ENCODE measurements around the gene PBX4.

Gene PBX4

DNA sequence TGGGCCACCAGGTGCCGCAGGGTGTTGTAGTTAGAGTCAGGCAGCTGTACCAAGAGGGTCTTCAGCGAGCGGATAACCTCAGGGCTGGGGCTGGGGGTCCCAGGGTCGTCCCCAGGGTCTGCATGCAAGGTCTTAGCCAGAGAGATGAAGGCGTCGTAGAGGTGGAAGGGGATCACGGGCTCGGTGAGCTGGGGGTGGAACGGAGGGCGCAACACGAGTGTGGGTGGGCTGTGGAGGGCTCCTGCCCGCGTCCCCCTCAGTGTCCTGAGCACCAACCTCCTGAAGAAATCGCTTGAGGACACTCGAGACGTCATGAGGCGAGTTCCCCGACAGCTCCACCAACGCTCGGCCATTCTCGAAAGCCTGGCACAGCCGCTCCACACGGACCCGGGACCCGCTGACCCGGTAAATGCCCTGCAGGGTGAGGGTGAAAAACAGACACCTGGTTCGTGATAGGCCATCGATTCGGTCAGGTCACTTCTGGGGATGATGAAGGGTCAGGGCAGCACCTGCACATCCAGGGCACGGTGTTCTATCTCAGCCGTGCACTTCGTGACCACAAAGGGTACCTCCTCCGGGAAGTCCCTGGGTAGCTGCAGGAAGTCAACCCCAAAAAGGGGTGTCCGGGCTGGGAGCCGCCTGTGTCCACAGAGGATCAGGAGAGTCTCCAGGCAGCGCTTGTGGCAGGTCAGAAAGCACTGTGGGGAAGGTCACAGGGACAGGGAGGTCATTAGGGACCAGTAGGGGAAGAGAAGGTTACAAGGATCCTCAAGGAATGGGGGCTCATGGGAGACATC lies 16.2 kb upstream of the PBX4 start:
- peaks cover 4% of the 10 kb centered on the region; the same call in 1 of the 2 replicates for H3K4me1 ChIP-seq (ENCODE audit: control insufficient read depth, insufficient read depth, low read length)

DNA sequence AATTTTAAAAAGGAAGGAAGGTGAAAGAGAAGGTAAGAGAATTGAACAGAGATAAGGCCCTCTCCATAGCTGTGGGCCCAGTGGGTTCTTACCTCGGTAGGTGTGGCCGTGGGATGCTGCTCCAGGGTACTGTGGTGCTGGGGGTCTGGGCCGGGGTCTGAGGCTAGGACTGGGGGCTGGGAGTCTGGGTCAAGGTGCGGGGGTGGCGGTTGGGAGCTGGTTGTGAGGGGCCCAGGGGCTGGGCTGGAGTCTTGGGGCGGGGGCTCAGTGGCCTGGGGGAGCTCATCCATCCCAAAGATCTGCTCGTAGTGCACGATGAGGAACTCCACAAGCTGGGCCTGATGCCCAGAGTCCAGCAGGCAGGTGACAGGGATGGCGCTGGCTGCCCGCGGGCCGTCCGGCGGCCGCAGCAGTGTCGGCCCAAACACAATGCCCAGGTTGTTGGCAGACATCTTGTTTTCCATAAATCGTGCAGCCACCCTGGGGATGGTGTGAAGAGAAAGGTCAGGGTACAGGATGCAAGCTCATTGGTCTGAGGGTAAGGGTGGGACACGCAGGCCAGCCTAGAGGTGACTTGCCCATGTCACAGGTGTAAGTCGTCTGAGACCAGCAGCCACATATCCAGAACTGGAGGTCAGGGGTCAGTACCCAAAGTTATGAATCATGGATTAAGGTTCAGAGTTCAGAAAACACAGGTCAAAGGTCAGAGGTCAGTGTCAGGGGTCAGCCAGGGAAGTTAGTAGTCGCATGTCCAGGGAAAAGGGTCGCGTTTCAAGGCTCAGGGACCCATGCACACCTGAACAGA lies 15.4 kb upstream of the PBX4 start:
- no peak overlapping the region for H3K27ac ChIP-seq (ENCODE audit: low read depth, low read length)
- peaks cover 32% of the 10 kb centered on the region for H3K36me3 ChIP-seq (ENCODE audit: control insufficient read depth, insufficient read depth, low read length)
- H3K9me3 ChIP-seq (ENCODE audit: control insufficient read depth, insufficient read depth, low read depth, low read length) = no peaks in the 10 kb centered on the region
- no peaks in the 10 kb centered on the region for H3K27me3 ChIP-seq (ENCODE audit: control insufficient read depth, insufficient read depth, low read length)
- no peak overlapping the region for H3K4me3 ChIP-seq (ENCODE audit: low read depth, low read length)
- H3K4me1 ChIP-seq (ENCODE audit: control insufficient read depth, insufficient read depth, low read length) = peaks cover 4% of the 10 kb centered on the region; the same call in 1 of the 2 replicates
- H3K9ac ChIP-seq (ENCODE audit: low read length) = no peak overlapping the region

More for the DNA sequence above, 16.2 kb upstream of the PBX4 start:
- no peak overlapping the region for H3K9ac ChIP-seq (ENCODE audit: low read length)
- no peaks in the 10 kb centered on the region for H3K27me3 ChIP-seq (ENCODE audit: control insufficient read depth, insufficient read depth, low read length)
- H3K4me3 ChIP-seq (ENCODE audit: low read depth, low read length) = no peak overlapping the region
- no peak overlapping the region for H3K27ac ChIP-seq (ENCODE audit: low read depth, low read length)
- no peaks in the 10 kb centered on the region for H3K9me3 ChIP-seq (ENCODE audit: control insufficient read depth, insufficient read depth, low read depth, low read length)
- peaks cover 33% of the 10 kb centered on the region for H3K36me3 ChIP-seq (ENCODE audit: control insufficient read depth, insufficient read depth, low read length)

DNA sequence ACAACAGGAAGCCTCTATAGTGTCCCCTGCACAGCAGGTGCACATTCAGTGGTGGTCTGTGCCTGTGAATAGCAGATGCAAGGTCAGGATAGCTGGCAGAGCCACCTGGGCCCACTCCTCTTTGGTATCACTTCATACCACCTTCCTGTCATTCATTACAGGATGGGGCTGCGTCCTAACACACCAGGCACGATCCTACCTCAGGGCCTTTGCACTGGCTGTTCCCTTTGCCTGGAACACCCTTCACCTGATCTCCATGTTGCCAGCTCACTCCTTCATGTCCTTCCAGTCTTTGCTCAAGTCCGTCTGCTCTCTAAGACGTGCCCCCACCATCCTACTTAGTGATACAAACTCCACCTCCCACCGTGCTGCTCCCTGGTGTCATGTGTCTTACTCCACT lies 14.2 kb upstream of the PBX4 start:
- Histone ChIP-seq H3K9ac (ENCODE audit: low read length) (no peak overlapping the region), H3K27ac (ENCODE audit: low read depth, low read length) (no peak overlapping the region), H3K36me3 (ENCODE audit: control insufficient read depth, insufficient read depth, low read length) (peaks cover 32% of the 10 kb centered on the region), H3K27me3 (ENCODE audit: control insufficient read depth, insufficient read depth, low read length) (no peaks in the 10 kb centered on the region), H3K4me1 (ENCODE audit: control insufficient read depth, insufficient read depth, low read length) (peaks cover 2% of the 10 kb centered on the region; the same call in 1 of the 2 replicates), H3K4me3 (ENCODE audit: low read depth, low read length) (no peak overlapping the region), H3K9me3 (ENCODE audit: control insufficient read depth, insufficient read depth, low read depth, low read length) (no peaks in the 10 kb centered on the region)

DNA sequence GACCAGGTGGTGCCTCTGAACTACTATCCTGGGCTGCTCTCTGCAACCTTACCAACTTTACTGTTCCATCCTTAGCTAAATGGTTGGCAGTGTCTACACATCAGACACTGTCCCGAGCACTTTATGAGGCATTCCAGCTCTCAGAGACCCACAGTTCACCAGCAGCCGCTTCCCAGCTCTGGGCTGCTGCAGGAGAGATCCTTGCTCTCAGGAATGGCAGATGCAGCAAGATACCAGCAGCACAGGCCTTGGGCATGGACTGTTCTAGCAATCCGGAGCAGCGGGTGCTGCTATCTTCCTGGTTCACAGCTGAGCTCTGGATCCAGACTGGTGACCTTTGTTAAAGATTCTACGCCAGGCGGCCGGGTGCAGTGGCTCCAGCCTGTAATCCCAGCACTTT lies 12.9 kb upstream of the PBX4 start:
- Histone ChIP-seq H3K4me1 (ENCODE audit: control insufficient read depth, insufficient read depth, low read length) (peaks cover 12% of the 10 kb centered on the region; the same call in 1 of the 2 replicates), H3K9me3 (ENCODE audit: control insufficient read depth, insufficient read depth, low read depth, low read length) (no peaks in the 10 kb centered on the region), H3K27me3 (ENCODE audit: control insufficient read depth, insufficient read depth, low read length) (no peaks in the 10 kb centered on the region), H3K36me3 (ENCODE audit: control insufficient read depth, insufficient read depth, low read length) (peaks cover 33% of the 10 kb centered on the region), H3K27ac (ENCODE audit: low read depth, low read length) (no peak overlapping the region), H3K4me3 (ENCODE audit: low read depth, low read length) (no peak overlapping the region), H3K9ac (ENCODE audit: low read length) (no peak overlapping the region)

DNA sequence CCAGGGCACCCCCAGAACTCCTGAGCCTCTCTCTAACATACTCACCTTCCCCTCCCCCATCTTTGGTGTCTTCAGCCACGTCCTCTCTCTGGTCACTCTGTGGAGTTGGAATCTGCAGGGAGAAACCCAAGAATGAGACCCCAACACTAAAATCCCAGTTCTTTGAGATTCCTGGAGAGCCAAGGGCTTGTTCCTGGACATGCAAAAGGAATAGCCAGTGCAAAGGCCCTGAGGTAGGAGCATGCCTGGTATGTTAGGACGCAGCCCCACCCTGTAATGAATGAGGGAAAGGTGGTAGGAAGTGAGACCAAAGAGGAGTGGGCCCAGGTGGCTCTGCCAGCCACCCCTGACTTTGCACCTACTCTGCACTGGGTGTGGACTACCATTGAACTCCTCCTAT lies 11.9 kb upstream of the PBX4 start:
- H3K27ac ChIP-seq (ENCODE audit: low read depth, low read length) = no peak overlapping the region
- H3K9ac ChIP-seq (ENCODE audit: low read length) = no peak overlapping the region
- peaks cover 16% of the 10 kb centered on the region; the same call in 1 of the 2 replicates for H3K4me1 ChIP-seq (ENCODE audit: control insufficient read depth, insufficient read depth, low read length)
- no peaks in the 10 kb centered on the region for H3K27me3 ChIP-seq (ENCODE audit: control insufficient read depth, insufficient read depth, low read length)
- H3K9me3 ChIP-seq (ENCODE audit: control insufficient read depth, insufficient read depth, low read depth, low read length) = no peaks in the 10 kb centered on the region
- peaks cover 37% of the 10 kb centered on the region for H3K36me3 ChIP-seq (ENCODE audit: control insufficient read depth, insufficient read depth, low read length)
- no peak overlapping the region for H3K4me3 ChIP-seq (ENCODE audit: low read depth, low read length)

DNA sequence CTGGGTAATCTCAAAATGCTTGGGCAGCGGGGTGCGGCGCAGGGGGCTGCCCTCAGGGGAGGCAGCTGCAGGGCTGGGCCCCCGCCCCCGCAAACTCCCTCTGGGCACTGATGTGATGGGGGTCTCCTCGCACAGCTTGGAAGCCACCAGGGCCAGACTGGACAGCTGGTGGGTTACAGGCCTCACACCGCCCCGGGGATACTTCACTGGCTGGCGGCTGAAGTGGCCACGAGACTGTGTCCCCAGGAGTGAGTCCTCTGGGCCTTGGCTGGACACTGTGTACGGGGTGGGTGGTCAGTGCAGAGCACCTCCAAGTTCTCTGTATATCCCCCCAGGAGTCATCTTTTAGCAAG lies 11.6 kb upstream of the PBX4 start:
- no peaks in the 10 kb centered on the region for H3K9me3 ChIP-seq (ENCODE audit: control insufficient read depth, insufficient read depth, low read depth, low read length)
- no peak overlapping the region for H3K4me3 ChIP-seq (ENCODE audit: low read depth, low read length)
- peaks cover 33% of the 10 kb centered on the region for H3K36me3 ChIP-seq (ENCODE audit: control insufficient read depth, insufficient read depth, low read length)
- no peak overlapping the region for H3K27ac ChIP-seq (ENCODE audit: low read depth, low read length)
- H3K27me3 ChIP-seq (ENCODE audit: control insufficient read depth, insufficient read depth, low read length) = no peaks in the 10 kb centered on the region
- no peak overlapping the region for H3K9ac ChIP-seq (ENCODE audit: low read length)
- H3K4me1 ChIP-seq (ENCODE audit: control insufficient read depth, insufficient read depth, low read length) = peaks cover 16% of the 10 kb centered on the region; the same call in 1 of the 2 replicates

DNA sequence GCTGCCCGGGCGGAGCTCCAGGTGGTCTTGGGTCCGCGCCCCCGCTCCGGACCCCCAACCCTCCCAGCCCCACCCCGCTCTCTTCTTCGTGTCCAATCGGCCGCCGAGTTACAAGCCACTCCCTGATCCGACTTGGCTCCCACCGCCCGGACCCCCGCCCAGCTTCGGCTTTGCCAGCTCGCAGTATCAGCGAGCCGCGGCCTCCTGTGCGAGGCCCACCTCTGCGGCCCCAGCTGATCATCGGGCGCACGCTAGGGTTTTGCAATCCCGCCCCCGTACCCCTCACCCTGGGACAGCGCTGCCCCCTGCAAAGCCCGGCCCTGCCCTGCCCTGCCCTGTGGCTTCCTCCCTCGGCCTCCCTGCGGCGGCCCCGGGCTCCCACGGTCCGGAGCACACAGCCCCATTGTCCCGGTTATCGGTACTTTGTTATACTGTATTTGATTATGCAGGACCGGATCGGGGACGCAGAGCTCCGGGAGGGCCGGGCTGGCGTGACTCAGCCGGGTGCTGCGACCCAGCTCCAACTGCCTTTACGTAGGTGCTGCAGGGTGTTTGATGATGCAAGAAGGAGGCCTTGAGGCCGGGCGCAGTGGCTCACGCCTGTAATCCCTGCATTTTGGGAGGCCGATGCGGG lies 10.1 kb upstream of the PBX4 start:
- peaks cover 31% of the 10 kb centered on the region for H3K36me3 ChIP-seq (ENCODE audit: control insufficient read depth, insufficient read depth, low read length)
- no peaks in the 10 kb centered on the region for H3K9me3 ChIP-seq (ENCODE audit: control insufficient read depth, insufficient read depth, low read depth, low read length)
- H3K4me3 ChIP-seq (ENCODE audit: low read depth, low read length) = peak overlapping the region; percentile 68
- H3K27ac ChIP-seq (ENCODE audit: low read depth, low read length) = peak overlapping the region; percentile 93
- H3K27me3 ChIP-seq (ENCODE audit: control insufficient read depth, insufficient read depth, low read length) = no peaks in the 10 kb centered on the region
- peaks cover 16% of the 10 kb centered on the region; the same call in 1 of the 2 replicates for H3K4me1 ChIP-seq (ENCODE audit: control insufficient read depth, insufficient read depth, low read length)
- H3K9ac ChIP-seq (ENCODE audit: low read length) = peak overlapping the region; percentile 90

DNA sequence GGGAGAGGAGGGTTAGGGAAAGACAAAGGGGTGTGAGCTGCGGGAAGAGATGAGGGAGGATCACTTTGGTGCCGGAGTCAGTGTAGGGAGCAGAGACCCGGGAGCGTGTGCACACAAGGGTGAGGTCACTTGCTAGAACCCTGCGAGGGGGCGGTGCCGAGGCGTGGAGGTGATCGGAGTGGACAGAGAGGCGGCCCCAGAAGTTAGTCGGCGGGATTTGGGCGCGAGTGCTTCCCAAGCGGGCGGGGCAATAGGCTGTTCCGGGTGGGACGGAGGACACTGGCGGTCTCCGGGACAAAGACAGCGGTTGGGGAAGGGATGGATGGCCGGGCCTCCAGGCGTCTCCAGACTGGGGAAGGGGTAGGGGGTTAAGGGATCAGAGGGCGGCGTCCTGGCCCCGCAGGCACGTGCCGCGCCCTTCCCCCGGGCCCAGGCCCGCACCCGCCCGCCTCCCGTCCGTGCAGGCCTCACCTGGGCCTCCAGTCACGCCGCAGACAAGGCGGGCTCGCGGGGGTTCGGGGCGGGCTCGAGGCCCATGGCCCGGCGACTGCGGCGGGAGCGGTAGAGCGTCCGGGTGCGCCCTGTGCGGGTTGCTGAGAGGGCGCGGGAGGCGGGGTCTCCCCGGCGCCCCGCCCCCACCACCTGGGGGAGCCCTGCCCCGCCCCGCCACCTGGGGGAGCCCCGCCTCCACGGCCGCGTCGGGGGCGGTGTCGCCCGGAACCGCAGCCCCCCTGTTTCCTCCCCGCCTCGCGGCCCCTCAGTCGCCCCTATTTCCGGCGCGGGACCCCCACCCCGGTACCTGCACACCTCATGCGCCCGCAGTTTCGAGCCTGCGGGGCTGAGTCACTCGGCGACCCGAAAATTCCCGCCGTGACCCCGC lies 9.4 kb upstream of the PBX4 start, which contains the start of gene LPAR2:
LPAR2 (minus strand) TSS at position 600 of the 880 bp plus-strand sequence. CDS start 945 bp downstream, outside the sequence.
- H3K9ac ChIP-seq (ENCODE audit: low read length) = peak within 1 kb of the TSS; percentile 90

DNA sequence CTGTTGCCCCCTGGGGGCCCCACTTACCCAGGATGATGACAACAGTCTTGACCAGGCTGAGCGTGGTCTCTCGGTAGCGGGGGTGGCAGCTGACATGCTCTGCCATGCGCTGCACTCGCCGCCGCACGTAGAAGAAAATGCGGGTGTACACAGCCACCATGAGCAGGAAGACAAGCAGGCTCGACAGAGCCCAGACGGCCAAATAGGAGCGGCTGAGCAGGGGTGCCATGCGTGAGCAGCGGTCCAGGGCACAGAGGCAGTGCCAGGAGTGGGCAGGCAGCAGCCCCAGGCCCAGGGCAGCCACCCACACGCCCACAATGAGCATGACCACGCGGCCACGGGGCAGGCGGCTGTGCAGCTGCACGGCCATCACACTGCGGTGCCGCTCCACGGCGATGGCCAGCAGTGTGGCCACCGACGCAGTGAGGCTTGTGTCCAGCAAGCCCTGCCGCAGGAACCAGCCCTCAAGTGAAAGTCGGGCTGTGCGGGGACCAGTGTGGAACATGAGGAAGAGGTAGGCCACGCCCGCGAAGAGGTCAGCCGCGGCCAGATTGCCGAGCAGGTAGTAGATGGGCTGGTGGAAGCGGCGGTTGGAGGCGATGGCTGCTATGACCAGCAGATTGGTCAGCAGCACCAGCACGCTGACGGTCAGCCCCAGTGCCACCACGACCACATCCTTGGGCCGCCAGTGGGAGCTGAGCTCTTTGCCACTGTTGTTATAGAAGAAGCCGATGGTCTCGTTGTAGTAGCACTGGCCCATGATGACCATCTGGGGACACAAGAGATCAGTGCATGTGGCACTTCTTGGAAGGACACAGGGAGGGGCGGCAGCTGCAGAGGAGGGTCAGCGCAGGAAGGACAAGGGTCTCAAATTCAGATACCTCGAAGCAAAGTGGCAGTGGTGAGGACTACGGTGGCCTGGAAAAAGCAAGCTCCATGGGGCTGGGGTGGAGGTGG lies 8.3 kb upstream of the PBX4 start:
- H3K9ac ChIP-seq (ENCODE audit: low read length) = peak overlapping the region; percentile 80
- no peaks in the 10 kb centered on the region for H3K27me3 ChIP-seq (ENCODE audit: control insufficient read depth, insufficient read depth, low read length)
- no peak overlapping the region for H3K27ac ChIP-seq (ENCODE audit: low read depth, low read length)
- no peaks in the 10 kb centered on the region for H3K9me3 ChIP-seq (ENCODE audit: control insufficient read depth, insufficient read depth, low read depth, low read length)
- peak overlapping the region; percentile 68 for H3K4me3 ChIP-seq (ENCODE audit: low read depth, low read length)
- H3K36me3 ChIP-seq (ENCODE audit: control insufficient read depth, insufficient read depth, low read length) = peaks cover 37% of the 10 kb centered on the region
- peaks cover 16% of the 10 kb centered on the region; the same call in 1 of the 2 replicates for H3K4me1 ChIP-seq (ENCODE audit: control insufficient read depth, insufficient read depth, low read length)

More for the DNA sequence above, 9.4 kb upstream of the PBX4 start, which contains the start of gene LPAR2:
- H3K27ac ChIP-seq (ENCODE audit: low read depth, low read length) = peak within 1 kb of the TSS; percentile 93
- no peaks in the 10 kb centered on the region for H3K9me3 ChIP-seq (ENCODE audit: control insufficient read depth, insufficient read depth, low read depth, low read length)
- peaks cover 32% of the 10 kb centered on the region for H3K36me3 ChIP-seq (ENCODE audit: control insufficient read depth, insufficient read depth, low read length)
- H3K4me1 ChIP-seq (ENCODE audit: control insufficient read depth, insufficient read depth, low read length) = peaks cover 16% of the 10 kb centered on the region; the same call in 1 of the 2 replicates
- peak within 1 kb of the TSS; percentile 68 for H3K4me3 ChIP-seq (ENCODE audit: low read depth, low read length)
- H3K27me3 ChIP-seq (ENCODE audit: control insufficient read depth, insufficient read depth, low read length) = no peaks in the 10 kb centered on the region
